Nephron progenitor cell (in vitro differentiated cells): ENCODE measurements around the gene CD248.
A peak's percentile ranks its signal among the peaks of the same experiment; 100 is the strongest.

Experiments used
- DNase-seq: peaks from one replicate; pipeline ENCODE4 v3.0.0; 2021
- H3K27ac Mint-ChIP-seq: 2 replicates; pipeline ENCODE4 v1.8.0; 2021; ENCODE audit warnings: mild to moderate bottlenecking, moderate library complexity, mixed read lengths
- H3K27me3 Mint-ChIP-seq: 2 replicates; pipeline ENCODE4 v1.8.0; 2021; ENCODE audit warnings: mild to moderate bottlenecking, low read depth, mixed read lengths; ENCODE audit not compliant: poor library complexity
- H3K36me3 Mint-ChIP-seq: 2 replicates; pipeline ENCODE4 v1.8.0; 2021; ENCODE audit warnings: low read depth, mixed read lengths
- H3K4me1 Mint-ChIP-seq: 2 replicates; pipeline ENCODE4 v1.8.0; 2021; ENCODE audit warnings: mixed read lengths
- H3K4me3 Mint-ChIP-seq: 2 replicates; pipeline ENCODE4 v1.8.0; 2021; ENCODE audit warnings: mild to moderate bottlenecking, moderate library complexity, mixed read lengths
- H3K9me3 Mint-ChIP-seq: 2 replicates; pipeline ENCODE4 v1.8.0; 2021; ENCODE audit warnings: mild to moderate bottlenecking, moderate library complexity, mixed read lengths
- TF ChIP-seq, protein P1 (sequence below): fragments of 200-600 bp; sonication (generic); IDR thresholded peaks from 2 replicates; pipeline ENCODE4 v1.5.0; 2021; ENCODE audit warnings: antibody characterized with exemption

Gene CD248

DNA sequence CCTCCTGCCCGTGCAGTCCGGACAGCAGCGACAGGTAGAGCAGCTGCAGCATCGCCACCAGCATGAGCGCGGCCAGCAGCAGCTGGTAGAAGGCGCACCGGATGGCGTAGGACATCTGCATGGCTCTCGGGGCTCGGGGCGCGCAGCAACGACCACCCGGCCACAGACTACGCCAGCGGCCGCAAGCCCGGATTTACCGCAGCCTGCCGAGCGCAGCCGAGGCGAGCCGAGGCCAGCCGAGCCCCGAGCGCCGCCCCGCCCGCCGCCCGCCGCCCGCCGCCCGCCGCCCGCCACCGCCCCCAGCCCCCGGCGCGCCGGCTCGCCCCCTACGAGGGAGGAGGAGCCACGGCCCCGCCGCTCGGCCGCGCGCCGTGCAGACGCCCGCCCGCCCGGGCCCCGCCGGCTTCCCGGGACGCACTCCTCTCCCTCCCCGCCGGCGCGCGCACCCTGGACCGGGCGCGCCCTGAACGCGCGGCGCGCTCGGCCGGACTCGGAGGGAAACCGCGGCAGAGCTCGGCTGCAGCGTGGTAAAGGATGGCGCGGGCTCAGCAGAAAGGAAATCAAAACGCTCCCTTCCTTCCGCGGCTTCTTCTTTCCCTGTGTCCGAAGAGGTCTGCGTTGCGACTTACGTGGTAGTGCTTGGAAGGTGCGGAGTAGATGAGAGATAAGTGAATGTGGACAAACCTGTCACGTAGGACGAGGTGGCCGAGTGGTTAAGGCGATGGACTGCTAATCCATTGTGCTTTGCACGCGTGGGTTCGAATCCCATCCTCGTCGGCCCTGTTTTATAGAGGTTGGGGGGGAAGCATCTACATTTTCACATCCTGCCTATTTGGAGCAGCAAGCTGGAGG is 30.8 kb upstream of the CD248 start, which contains the start of gene B4GAT1:
Gene B4GAT1 (minus strand): TSS at position 205 of the 852 bp plus-strand sequence. CDS start 84 bp downstream, at position 121.
- H3K4me3 Mint-ChIP-seq = peak within 1 kb of the TSS; percentile 96
- H3K27me3 Mint-ChIP-seq = peaks cover 12% of the 10 kb centered on the region
- peak; percentile 83 for DNase-seq
- H3K9me3 Mint-ChIP-seq = peaks cover 3% of the 10 kb centered on the region
- peak within 1 kb of the TSS; percentile 98 for H3K27ac Mint-ChIP-seq
- TF ChIP-seq, protein P1, sequence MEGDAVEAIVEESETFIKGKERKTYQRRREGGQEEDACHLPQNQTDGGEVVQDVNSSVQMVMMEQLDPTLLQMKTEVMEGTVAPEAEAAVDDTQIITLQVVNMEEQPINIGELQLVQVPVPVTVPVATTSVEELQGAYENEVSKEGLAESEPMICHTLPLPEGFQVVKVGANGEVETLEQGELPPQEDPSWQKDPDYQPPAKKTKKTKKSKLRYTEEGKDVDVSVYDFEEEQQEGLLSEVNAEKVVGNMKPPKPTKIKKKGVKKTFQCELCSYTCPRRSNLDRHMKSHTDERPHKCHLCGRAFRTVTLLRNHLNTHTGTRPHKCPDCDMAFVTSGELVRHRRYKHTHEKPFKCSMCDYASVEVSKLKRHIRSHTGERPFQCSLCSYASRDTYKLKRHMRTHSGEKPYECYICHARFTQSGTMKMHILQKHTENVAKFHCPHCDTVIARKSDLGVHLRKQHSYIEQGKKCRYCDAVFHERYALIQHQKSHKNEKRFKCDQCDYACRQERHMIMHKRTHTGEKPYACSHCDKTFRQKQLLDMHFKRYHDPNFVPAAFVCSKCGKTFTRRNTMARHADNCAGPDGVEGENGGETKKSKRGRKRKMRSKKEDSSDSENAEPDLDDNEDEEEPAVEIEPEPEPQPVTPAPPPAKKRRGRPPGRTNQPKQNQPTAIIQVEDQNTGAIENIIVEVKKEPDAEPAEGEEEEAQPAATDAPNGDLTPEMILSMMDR = no peak
- H3K36me3 Mint-ChIP-seq = peaks cover 19% of the 10 kb centered on the region
- H3K4me1 Mint-ChIP-seq = peaks cover 49% of the 10 kb centered on the region

DNA sequence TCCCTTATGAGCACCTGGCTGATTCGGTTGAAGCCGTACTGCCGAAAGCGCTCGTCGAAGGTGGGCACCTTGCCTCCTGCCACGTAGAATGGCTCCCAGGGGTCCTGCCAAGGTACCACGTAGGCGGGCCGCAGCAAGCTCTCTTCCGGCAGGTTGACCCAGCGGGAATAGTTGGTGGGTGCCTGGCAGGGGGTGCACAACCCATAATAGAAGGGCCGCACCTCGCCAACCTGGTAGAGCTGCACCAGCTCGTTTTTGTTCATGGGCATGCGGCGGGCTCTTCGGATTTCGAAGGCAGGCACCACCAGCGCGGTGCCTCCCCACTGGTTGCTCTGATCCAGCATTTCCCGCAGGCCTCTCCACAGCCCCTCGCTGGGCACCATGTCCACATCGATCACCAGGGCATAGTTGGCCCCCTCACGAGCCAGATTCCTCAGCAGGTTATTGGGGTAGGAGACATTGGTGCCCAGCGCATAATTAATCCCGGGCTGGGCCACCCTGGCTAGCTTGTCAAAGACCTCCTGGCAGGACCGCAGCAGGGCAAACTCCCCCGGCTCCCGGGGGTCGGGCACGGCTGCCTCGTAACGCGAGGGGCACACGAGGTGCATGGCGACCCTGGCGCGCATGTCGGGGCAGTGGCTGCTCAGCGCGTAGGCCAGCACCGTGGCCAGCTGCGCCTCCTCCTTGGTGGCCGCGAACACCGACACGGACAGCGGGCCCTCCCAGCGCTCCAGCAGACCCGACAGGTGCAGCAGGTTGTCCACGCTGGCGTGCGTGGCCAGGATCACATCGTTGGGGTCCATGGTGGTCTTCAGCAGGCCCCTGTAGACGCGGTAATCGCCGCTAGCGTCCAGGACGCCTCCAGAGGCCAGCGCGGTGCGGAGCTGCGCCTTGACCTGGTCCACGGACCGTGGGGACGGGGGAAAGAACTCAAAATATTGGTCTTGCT is 29.9 kb upstream of the CD248 start:
- H3K4me3 Mint-ChIP-seq = peak overlapping the region; percentile 96
- peaks cover 49% of the 10 kb centered on the region for H3K4me1 Mint-ChIP-seq
- TF ChIP-seq, protein P1 = no peak
- H3K27ac Mint-ChIP-seq = no peak overlapping the region
- DNase-seq = no peak
- H3K36me3 Mint-ChIP-seq = peaks cover 15% of the 10 kb centered on the region
- H3K9me3 Mint-ChIP-seq = peaks cover 3% of the 10 kb centered on the region
- H3K27me3 Mint-ChIP-seq = peaks cover 12% of the 10 kb centered on the region

DNA sequence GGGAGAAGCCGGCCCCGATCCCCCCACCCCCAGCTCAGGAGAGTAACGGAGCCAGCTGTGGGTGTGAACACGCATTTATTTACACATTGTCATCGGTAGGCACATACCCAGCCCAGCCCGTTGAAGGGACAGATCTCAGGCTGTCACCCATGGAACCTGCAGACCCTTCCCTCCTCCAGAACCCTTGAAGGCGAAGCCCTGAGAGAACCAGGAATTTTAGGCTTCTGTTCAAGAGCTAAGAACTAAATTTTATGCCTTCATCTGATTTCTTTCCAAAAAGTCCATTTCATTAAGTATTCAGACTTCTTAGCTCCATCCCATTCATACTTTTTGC is 28.4 kb upstream of the CD248 start:
- Mint-ChIP-seq H3K36me3 (peaks cover 11% of the 10 kb centered on the region), H3K9me3 (peaks cover 3% of the 10 kb centered on the region), H3K27me3 (peaks cover 12% of the 10 kb centered on the region), H3K27ac (peak overlapping the region; percentile 97), H3K4me3 (peak overlapping the region; percentile 96), H3K4me1 (peaks cover 49% of the 10 kb centered on the region)
- no peak for DNase-seq
- TF ChIP-seq, protein P1 = no peak

DNA sequence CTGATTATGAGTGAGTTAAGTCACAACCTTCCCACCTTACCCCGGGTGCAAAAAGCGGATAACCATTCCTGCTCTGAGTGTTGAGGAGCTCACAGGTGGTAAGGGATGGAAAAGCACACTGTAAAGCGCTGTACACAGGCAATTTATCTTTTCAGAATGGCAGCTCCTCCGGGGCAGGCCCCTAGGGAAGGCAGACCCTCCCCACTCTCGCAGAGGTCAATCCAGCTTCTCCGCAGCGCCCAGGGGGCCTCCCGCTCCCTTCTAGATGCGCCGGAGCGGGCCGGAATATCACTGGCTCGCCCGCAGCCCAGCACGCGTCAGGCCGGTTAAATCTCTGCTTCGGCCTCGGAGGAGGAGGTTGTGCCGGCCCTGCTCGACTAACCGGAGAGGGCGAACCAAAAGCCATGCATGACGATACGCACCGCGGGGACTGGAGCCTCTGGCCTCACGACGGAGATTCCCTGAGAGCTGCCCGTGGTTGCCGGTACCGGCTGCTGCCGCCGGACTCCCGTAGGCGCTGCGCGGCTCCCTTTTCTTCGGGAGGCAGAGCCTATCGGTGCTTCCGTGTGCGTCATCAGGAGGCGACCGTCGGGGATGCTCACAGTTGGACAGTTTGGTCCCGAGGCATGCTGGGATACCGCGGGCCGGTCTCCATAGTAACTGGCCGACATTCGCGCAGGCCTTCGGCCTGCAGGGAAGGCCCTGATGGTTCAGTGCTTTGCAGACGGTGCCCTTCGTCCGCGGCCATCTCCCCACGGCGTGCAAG is 27.9 kb upstream of the CD248 start, which contains the start of gene BRMS1:
Gene BRMS1 (minus strand): TSS at position 555 of the 766 bp plus-strand sequence. CDS start 2,870 bp downstream, outside the sequence.
- Mint-ChIP-seq H3K27ac (peak within 1 kb of the TSS; percentile 97), H3K27me3 (peaks cover 12% of the 10 kb centered on the region), H3K4me1 (peaks cover 49% of the 10 kb centered on the region), H3K9me3 (peaks cover 3% of the 10 kb centered on the region), H3K36me3 (peaks cover 11% of the 10 kb centered on the region), H3K4me3 (peak within 1 kb of the TSS; percentile 96)
- TF ChIP-seq, protein P1 = no peak
- DNase-seq = peak; percentile 96

DNA sequence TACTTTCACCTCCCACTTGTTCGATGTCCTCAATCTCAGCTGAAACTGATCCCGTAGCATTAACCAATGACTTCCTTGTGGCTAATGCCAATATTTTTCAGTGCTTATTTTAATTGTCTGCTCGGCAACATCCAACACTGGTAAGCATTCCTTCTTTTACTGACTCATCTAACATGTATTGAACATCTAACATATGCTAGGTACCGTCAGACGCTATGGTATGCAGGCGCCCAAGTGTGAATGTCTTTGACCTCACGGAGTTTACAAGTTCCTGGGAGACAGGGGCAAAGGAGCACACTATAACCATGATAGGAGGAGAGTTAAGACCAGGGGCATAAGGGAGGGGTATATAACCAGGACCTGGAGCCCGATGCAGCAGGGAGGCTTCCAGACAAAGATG is 26.3 kb upstream of the CD248 start:
- H3K36me3 Mint-ChIP-seq = peaks cover 11% of the 10 kb centered on the region
- TF ChIP-seq, protein P1 = no peak
- peaks cover 8% of the 10 kb centered on the region for H3K27me3 Mint-ChIP-seq
- H3K27ac Mint-ChIP-seq = no peak overlapping the region
- H3K9me3 Mint-ChIP-seq = peaks cover 3% of the 10 kb centered on the region
- peaks cover 42% of the 10 kb centered on the region for H3K4me1 Mint-ChIP-seq
- DNase-seq = no peak
- peak overlapping the region; percentile 96 for H3K4me3 Mint-ChIP-seq
